Activated T-cell treated with anti-CD3 and anti-CD28 coated beads for 1 hour (primary cell): Measurements from ENCODE around the gene PNMA8C.
A peak's percentile ranks its signal among the peaks of the same experiment; 100 is the strongest.

ENCODE experiments used
- DNase-seq: peaks from one replicate; pipeline ENCODE4 v3.0.0-alpha.2; 2020; ENCODE audit warnings: low read depth

The PNMA8C gene

GRCh38 chr19:46428239-46429135, at the start of gene PNMA8C:
Gene PNMA8C, minus strand, starts transcription at chr19:46428936. Its CDS starts 577 bp downstream, at chr19:46428359.
- DNase-seq = peak; percentile 21

GRCh38 chr19:46475986-46476385, 47.2 kb upstream of the PNMA8C start:
- DNase-seq = no peak

- DNase-seq = no peak
Measured at GRCh38 chr19:46474211-46474610, 45.5 kb upstream of the PNMA8C start.

- DNase-seq = no peak
Measured at GRCh38 chr19:46472592-46472991, 43.9 kb upstream of the PNMA8C start.

- no peak for DNase-seq
Measured at GRCh38 chr19:46471811-46472543, 43.2 kb upstream of the PNMA8C start.

- no peak for DNase-seq
Measured at GRCh38 chr19:46471116-46471733, 42.5 kb upstream of the PNMA8C start, which contains the start of gene PNMA8A. Gene PNMA8A, minus strand, starts transcription at chr19:46471563. Its CDS starts 528 bp downstream, at chr19:46471035.

- DNase-seq = no peak
Measured at GRCh38 chr19:46470376-46470775, 41.6 kb upstream of the PNMA8C start.

- DNase-seq = no peak
Measured at GRCh38 chr19:46469541-46470185, 40.9 kb upstream of the PNMA8C start.

GRCh38 chr19:46466536-46467196, 37.9 kb upstream of the PNMA8C start:
- DNase-seq = no peak

GRCh38 chr19:46463516-46463915, 34.8 kb upstream of the PNMA8C start:
- DNase-seq = no peak

- no peak for DNase-seq
Measured at GRCh38 chr19:46461537-46461936, 32.8 kb upstream of the PNMA8C start.

GRCh38 chr19:46460981-46461380, 32.2 kb upstream of the PNMA8C start:
- DNase-seq = no peak

- no peak for DNase-seq
Measured at GRCh38 chr19:46460055-46460454, 31.3 kb upstream of the PNMA8C start.

GRCh38 chr19:46456930-46457329, 28.2 kb upstream of the PNMA8C start:
- DNase-seq = no peak

- no peak for DNase-seq
Measured at GRCh38 chr19:46454244-46454643, 25.5 kb upstream of the PNMA8C start.

- DNase-seq = no peak
Measured at GRCh38 chr19:46453661-46454060, 24.9 kb upstream of the PNMA8C start.

- DNase-seq = no peak
Measured at GRCh38 chr19:46452186-46452585, 23.4 kb upstream of the PNMA8C start.

GRCh38 chr19:46451352-46451751, 22.6 kb upstream of the PNMA8C start:
- no peak for DNase-seq

GRCh38 chr19:46450737-46451136, 22.0 kb upstream of the PNMA8C start:
- DNase-seq = no peak

GRCh38 chr19:46449228-46449627, 20.5 kb upstream of the PNMA8C start:
- no peak for DNase-seq

GRCh38 chr19:46448601-46449000, 19.9 kb upstream of the PNMA8C start:
- no peak for DNase-seq

GRCh38 chr19:46447824-46448223, 19.1 kb upstream of the PNMA8C start:
- DNase-seq = no peak
